GM18868 (cell line): ENCODE results near the gene ARHGEF28.

ENCODE experiments used
- ATAC-seq: cut with Tn5 transposase; IDR thresholded peaks from one replicate; pipeline ENCODE4 v1.9.1; 2021; ENCODE audit warnings: mild to moderate bottlenecking, moderate library complexity; ENCODE audit not compliant: unreplicated experiment

Gene ARHGEF28

GRCh38 chr5:73844165-73844564, 218.2 kb downstream of the ARHGEF28 start:
- ATAC-seq = no peak

GRCh38 chr5:73851471-73852181, 225.6 kb downstream of the ARHGEF28 start:
- no peak for ATAC-seq

GRCh38 chr5:73853091-73853490, 227.1 kb downstream of the ARHGEF28 start:
- ATAC-seq = no peak

GRCh38 chr5:73856997-73857396, 231.0 kb downstream of the ARHGEF28 start:
- no peak for ATAC-seq

GRCh38 chr5:73857446-73857845, 231.4 kb downstream of the ARHGEF28 start:
- no peak for ATAC-seq

DNA sequence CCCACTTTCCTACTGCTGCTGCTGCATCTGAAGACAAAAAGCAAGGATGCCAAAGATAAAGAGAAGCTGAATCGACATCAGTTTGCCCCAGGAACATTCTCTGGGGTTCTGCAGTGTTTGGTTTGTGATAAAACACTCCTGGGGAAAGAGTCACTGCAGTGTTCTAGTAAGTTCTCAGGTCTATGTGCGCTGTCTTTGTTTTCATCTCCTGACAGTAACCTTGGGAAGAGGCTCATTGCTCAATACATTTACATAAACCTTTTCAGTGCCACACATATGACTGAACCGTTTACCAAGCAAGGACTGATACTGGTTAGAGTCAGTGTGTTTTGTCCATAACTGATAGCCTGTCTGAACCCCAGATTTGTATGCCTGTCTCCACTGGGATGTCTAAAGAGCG, 232.1 kb downstream of the ARHGEF28 start:
- no peak for ATAC-seq

DNA sequence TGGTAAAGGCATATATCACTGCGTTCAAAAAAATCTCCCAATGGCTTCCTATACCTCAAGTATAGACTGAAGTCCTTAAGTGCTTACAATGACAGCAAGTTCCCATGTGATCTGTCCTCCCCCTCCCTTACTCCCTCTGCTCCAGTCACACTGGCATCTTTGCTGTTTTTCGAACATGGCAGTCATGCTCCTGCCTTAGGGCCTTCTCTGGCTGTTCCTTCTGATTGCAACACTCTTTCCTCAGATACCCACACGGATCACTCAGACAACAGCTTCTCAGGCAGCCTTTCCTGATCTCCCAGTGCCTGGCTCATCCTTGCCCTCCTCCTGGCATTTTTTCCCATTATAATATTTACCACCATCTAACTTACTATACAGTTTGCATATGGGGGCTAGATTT, 232.8 kb downstream of the ARHGEF28 start:
- no peak for ATAC-seq

GRCh38 chr5:73859696-73860095, 233.7 kb downstream of the ARHGEF28 start:
- no peak for ATAC-seq

DNA sequence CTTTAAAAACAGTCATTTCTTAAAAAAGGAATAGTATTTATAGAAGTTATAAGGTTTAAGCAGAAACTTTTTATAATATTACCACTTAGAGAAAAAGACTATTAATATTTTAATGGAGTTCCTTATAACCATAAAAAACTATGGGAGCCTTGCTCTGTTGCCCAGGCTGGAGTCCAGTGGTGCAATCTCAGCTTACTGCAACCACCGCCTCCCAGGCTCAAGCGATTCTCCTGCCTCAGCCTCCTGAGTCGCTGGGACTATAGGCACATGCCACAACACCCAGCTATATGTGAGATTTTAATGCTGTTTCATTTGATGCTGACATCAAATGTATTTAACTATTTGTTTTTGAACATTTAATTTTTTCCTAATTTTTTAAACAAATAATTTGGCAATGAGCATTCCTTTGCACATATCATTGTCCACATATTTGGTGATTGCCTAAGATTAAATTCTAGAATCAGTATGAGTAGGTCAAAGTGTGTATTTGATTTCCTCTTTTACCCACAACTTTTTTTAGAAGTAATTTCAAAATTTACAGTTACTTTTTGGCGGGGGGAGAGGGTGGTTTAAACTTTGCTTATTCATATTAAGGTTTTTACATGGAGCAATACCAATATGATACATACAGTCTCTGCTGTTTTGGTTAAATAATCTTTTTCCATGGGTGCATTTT, 235.5 kb downstream of the ARHGEF28 start:
- no peak for ATAC-seq

GRCh38 chr5:73862796-73863195, 236.8 kb downstream of the ARHGEF28 start:
- no peak for ATAC-seq

- ATAC-seq = no peak
Observed at GRCh38 chr5:73863876-73864275, 237.9 kb downstream of the ARHGEF28 start.

DNA sequence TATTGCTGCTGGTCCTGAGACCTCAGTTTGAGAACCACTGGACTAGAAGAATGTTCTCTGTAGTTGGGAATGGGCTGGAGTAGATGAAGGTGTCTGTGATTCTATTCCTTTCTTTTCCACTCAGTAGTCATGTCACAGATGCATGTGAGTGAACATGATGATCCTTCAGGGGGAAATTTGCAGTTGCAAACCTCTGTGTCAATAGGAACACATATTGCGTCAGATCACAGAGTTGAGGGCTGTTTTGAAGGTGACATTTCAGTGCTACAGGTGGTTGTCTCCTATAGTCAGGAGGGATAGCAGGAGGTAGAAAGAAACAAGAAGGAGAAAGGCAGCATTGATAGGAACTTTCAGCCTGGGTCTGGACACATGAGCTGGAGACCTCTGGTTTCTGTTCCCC, 239.3 kb downstream of the ARHGEF28 start:
- no peak for ATAC-seq

DNA sequence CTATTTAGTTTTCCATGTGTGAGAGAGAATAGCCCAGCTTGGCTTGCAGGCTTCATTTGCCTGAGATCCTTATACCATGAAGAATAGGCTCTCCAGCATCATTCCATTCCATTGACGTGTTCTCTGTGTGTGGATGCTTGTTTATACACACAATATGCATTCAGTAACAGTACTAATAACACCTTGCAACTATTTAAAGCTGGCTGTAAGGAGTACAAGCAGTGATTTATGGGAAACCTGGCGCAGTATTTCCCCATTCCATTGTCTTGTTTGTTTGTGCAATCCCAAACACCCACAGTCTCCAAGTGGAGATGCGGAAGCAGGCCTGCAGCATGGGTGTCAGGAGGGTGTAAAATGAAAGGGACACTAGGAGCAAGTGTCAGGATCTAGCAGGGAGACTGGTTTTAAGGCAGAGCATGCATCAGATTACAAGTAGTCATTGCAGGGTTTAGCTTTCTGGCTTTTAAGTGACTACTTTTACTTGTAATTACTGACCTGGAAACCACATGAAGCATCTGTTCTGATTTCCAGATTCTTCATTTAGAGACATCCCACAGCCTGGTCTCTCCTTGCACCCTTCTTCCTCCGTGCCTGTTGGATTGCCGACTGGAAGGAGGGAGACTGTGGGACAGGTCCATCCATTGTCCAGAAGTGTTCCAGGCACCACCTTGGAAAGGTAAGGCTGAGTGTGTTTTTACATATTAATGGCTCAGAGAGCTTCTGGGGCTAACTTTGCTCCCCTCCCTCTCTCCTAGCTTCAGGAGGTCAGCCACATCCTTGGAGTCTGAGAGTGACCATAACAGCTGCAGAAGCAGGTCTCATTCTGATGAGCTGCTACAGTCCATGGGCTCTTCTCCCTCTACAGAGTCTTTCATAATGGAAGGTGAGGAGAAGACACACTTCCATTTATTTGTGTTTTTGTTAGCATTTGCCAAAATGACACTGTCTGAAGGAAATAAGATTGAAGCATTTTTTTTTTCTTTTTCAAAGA, 241.6 kb downstream of the ARHGEF28 start:
- no peak for ATAC-seq

- no peak for ATAC-seq
Observed at GRCh38 chr5:73883646-73884045, 257.6 kb downstream of the ARHGEF28 start.

DNA sequence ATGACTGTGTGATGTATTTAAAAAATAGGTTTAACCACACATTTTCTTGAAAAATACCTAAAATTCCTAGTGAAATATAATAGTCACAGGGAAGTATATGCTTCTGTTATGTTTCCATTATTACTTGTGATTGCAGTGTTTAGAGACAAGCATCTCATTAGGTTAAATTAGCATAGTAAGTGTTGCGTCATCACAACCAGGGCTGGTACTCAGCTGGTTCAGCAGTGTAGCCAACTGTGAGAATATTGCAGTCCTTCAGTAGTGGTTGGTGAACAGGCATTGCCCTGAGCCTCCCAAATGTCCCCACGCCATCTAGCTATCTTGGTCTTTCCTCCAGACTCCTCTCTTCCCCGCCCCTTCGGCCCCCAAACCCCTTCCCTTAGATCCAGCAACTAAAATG, 261.7 kb downstream of the ARHGEF28 start:
- ATAC-seq = no peak

- ATAC-seq = no peak
Observed at GRCh38 chr5:73890569-73890968, 264.6 kb downstream of the ARHGEF28 start.

DNA sequence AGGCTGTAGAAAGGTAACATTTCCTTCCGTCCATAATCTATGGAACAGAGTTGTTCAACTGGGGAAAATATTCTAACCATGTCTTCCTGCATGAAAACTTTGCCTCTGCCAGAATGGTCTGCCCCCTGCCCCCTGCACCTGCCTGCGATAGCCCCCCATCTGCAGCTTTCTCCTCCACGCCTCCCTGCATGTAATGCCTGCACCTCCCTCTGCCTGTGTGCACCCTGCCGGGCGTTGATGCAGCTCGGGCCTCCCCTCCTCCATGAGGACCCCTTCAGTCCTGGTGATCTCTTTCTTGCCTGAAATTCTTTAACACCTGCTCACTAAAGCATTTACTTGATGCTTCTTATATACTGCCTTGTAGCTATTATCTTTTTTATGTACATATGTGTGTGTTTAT, 266.2 kb downstream of the ARHGEF28 start:
- no peak for ATAC-seq

- ATAC-seq = no peak
Observed at GRCh38 chr5:73892806-73893205, 266.8 kb downstream of the ARHGEF28 start.

GRCh38 chr5:73893813-73894212, 267.8 kb downstream of the ARHGEF28 start:
- ATAC-seq = no peak

GRCh38 chr5:73894860-73895259, 268.9 kb downstream of the ARHGEF28 start:
- no peak for ATAC-seq

- ATAC-seq = no peak
Observed at GRCh38 chr5:73895471-73895870, 269.5 kb downstream of the ARHGEF28 start.
